ENCODE measurements around the gene TRABD2B. TPM values are rescaled to one million over a fixed set of nuclear protein-coding genes. Genes with fewer than 3 reads are reported as not detected.

TRABD2B gene
- total RNA-seq, 1 donor: under 0.01 TPM

GRCh38 chr1:47914952-47915676 lies 82.1 kb downstream of the TRABD2B start:
- Histone ChIP-seq H3K27ac (ENCODE audit: low read depth, low read length) (no peak overlapping the region), H3K9me3 (ENCODE audit: low read depth, low read length) (no peaks in the 10 kb centered on the region), H3K4me3 (ENCODE audit: insufficient read depth, low read length) (no peak overlapping the region), H4K20me1 (ENCODE audit: insufficient read depth, low read length) (no peaks in the 10 kb centered on the region), H3K36me3 (ENCODE audit: insufficient read depth, low read length) (no peaks in the 10 kb centered on the region), H3K79me2 (ENCODE audit: insufficient read depth, low read length) (no peaks in the 10 kb centered on the region), H2AFZ (ENCODE audit: low read length) (no peak overlapping the region), H3K27me3 (ENCODE audit: insufficient read depth, low read length) (no peaks in the 10 kb centered on the region), H3K4me1 (ENCODE audit: insufficient read depth, low read length) (no peaks in the 10 kb centered on the region), H3K4me2 (ENCODE audit: insufficient read depth, low read length) (no peak overlapping the region)
- no peak for DNase-seq (ENCODE audit: insufficient read length, low spot score, missing footprints)
- no peak for TF ChIP-seq CTCF (IDR thresholded peaks at IDR 0.05; ENCODE audit: extremely low read depth, low read depth, low read length)

- no peaks in the 10 kb centered on the region for H3K9me3 ChIP-seq (ENCODE audit: low read depth, low read length)
- H2AFZ ChIP-seq (ENCODE audit: low read length): no peak overlapping the region
- H4K20me1 ChIP-seq (ENCODE audit: insufficient read depth, low read length): no peaks in the 10 kb centered on the region
- DNase-seq (ENCODE audit: insufficient read length, low spot score, missing footprints): peak; percentile 51
- no peak overlapping the region for H3K4me2 ChIP-seq (ENCODE audit: insufficient read depth, low read length)
- no peak for TF ChIP-seq CTCF (IDR thresholded peaks at IDR 0.05; ENCODE audit: extremely low read depth, low read depth, low read length)
- no peak overlapping the region for H3K4me3 ChIP-seq (ENCODE audit: insufficient read depth, low read length)
- no peaks in the 10 kb centered on the region for H3K36me3 ChIP-seq (ENCODE audit: insufficient read depth, low read length)
- H3K27ac ChIP-seq (ENCODE audit: low read depth, low read length): no peak overlapping the region
- H3K79me2 ChIP-seq (ENCODE audit: insufficient read depth, low read length): no peaks in the 10 kb centered on the region
- no peaks in the 10 kb centered on the region for H3K27me3 ChIP-seq (ENCODE audit: insufficient read depth, low read length)
- no peaks in the 10 kb centered on the region for H3K4me1 ChIP-seq (ENCODE audit: insufficient read depth, low read length)
Measured at GRCh38 chr1:47914218-47914938, 82.8 kb downstream of the TRABD2B start.

GRCh38 chr1:47913225-47913823 lies 83.9 kb downstream of the TRABD2B start:
- peak; percentile 22 for DNase-seq (ENCODE audit: insufficient read length, low spot score, missing footprints)
- TF ChIP-seq CTCF (IDR thresholded peaks at IDR 0.05; ENCODE audit: extremely low read depth, low read depth, low read length): no peak
- no peaks in the 10 kb centered on the region for H3K36me3 ChIP-seq (ENCODE audit: insufficient read depth, low read length)

GRCh38 chr1:47912756-47913155 lies 84.4 kb downstream of the TRABD2B start:
- Histone ChIP-seq H3K4me3 (ENCODE audit: insufficient read depth, low read length) (no peak overlapping the region), H3K4me1 (ENCODE audit: insufficient read depth, low read length) (no peaks in the 10 kb centered on the region), H3K4me2 (ENCODE audit: insufficient read depth, low read length) (no peak overlapping the region), H2AFZ (ENCODE audit: low read length) (no peak overlapping the region), H3K79me2 (ENCODE audit: insufficient read depth, low read length) (no peaks in the 10 kb centered on the region), H3K27ac (ENCODE audit: low read depth, low read length) (no peak overlapping the region), H3K9me3 (ENCODE audit: low read depth, low read length) (no peaks in the 10 kb centered on the region), H3K27me3 (ENCODE audit: insufficient read depth, low read length) (peaks cover under 1% of the 10 kb centered on the region), H3K36me3 (ENCODE audit: insufficient read depth, low read length) (no peaks in the 10 kb centered on the region), H4K20me1 (ENCODE audit: insufficient read depth, low read length) (no peaks in the 10 kb centered on the region)
- no peak for TF ChIP-seq CTCF (IDR thresholded peaks at IDR 0.05; ENCODE audit: extremely low read depth, low read depth, low read length)
- no peak for DNase-seq (ENCODE audit: insufficient read length, low spot score, missing footprints)

More at GRCh38 chr1:47913225-47913823, 83.9 kb downstream of the TRABD2B start:
- Histone ChIP-seq H3K79me2 (ENCODE audit: insufficient read depth, low read length) (no peaks in the 10 kb centered on the region), H3K4me3 (ENCODE audit: insufficient read depth, low read length) (no peak overlapping the region), H4K20me1 (ENCODE audit: insufficient read depth, low read length) (no peaks in the 10 kb centered on the region), H3K27ac (ENCODE audit: low read depth, low read length) (no peak overlapping the region), H3K4me1 (ENCODE audit: insufficient read depth, low read length) (no peaks in the 10 kb centered on the region), H3K27me3 (ENCODE audit: insufficient read depth, low read length) (no peaks in the 10 kb centered on the region), H2AFZ (ENCODE audit: low read length) (no peak overlapping the region), H3K9me3 (ENCODE audit: low read depth, low read length) (no peaks in the 10 kb centered on the region), H3K4me2 (ENCODE audit: insufficient read depth, low read length) (no peak overlapping the region)

Data from osteoblast (primary cell).